RWPE2 (cell line): ENCODE measurements around the gene SNX30.

Source experiments
- ATAC-seq: fragments of 200-7000 bp; cut with Tn5 transposase; 3 replicates; pipeline ENCODE4 v1.9.1; 2021; ENCODE audit warnings: low read depth
- DNase-seq: peaks from one replicate; pipeline ENCODE4 v3.0.0-alpha.2; 2020; ENCODE audit warnings: low spot score
- H3K27ac ChIP-seq: fragments of 450-650 bp; 2 replicates; pipeline ENCODE4 v1.5.1; 2017; ENCODE audit warnings: mild to moderate bottlenecking; ENCODE audit not compliant: poor library complexity, severe bottlenecking
- H3K27me3 ChIP-seq: fragments of 250-450 bp; sonication (Bioruptor Pico); 2 replicates; pipeline ENCODE4 v1.5.1; 2021; ENCODE audit warnings: mild to moderate bottlenecking, moderate library complexity; ENCODE audit not compliant: insufficient read depth, poor library complexity, severe bottlenecking
- H3K36me3 ChIP-seq: fragments of 250-450 bp; sonication (Bioruptor Pico); 2 replicates; pipeline ENCODE4 v1.5.1; 2020; ENCODE audit warnings: low read depth, mild to moderate bottlenecking, moderate library complexity
- H3K4me1 ChIP-seq: fragments of 250-450 bp; sonication (Bioruptor Pico); 2 replicates; pipeline ENCODE4 v1.5.1; 2021; ENCODE audit warnings: mild to moderate bottlenecking, moderate library complexity; ENCODE audit not compliant: insufficient read depth, poor library complexity, severe bottlenecking
- H3K4me3 ChIP-seq: fragments of 250-450 bp; sonication (Bioruptor Pico); 2 replicates; pipeline ENCODE4 v1.5.1; 2021; ENCODE audit warnings: mild to moderate bottlenecking, moderate library complexity; ENCODE audit not compliant: severe bottlenecking
- H3K9me3 ChIP-seq: fragments of 250-450 bp; sonication (Bioruptor Pico); 2 replicates; pipeline ENCODE4 v1.5.1; 2021; ENCODE audit warnings: mild to moderate bottlenecking, moderate library complexity; ENCODE audit not compliant: severe bottlenecking
- CTCF ChIP-seq: fragments of 450-650 bp; IDR thresholded peaks from one replicate; pipeline ENCODE4 v1.5.1; 2017; ENCODE audit warnings: mild to moderate bottlenecking, moderate library complexity; ENCODE audit not compliant: poor library complexity, severe bottlenecking

The SNX30 gene

GRCh38 chr9:112777914-112778313 lies 27.4 kb downstream of the SNX30 start:
- Histone ChIP-seq H3K9me3 (no peaks in the 10 kb centered on the region), H3K27me3 (no peaks in the 10 kb centered on the region), H3K4me3 (no peak overlapping the region), H3K27ac (no peak overlapping the region), H3K36me3 (no peaks in the 10 kb centered on the region), H3K4me1 (no peaks in the 10 kb centered on the region)
- DNase-seq (no peak), ATAC-seq (no peak)
- no peak for TF ChIP-seq CTCF

- no peak for TF ChIP-seq CTCF
- ATAC-seq, result no peak
Observed at GRCh38 chr9:112780450-112781036, 30.0 kb downstream of the SNX30 start.

GRCh38 chr9:112782218-112782617 lies 31.7 kb downstream of the SNX30 start:
- Histone ChIP-seq H3K27ac (no peak overlapping the region), H3K27me3 (no peaks in the 10 kb centered on the region), H3K9me3 (no peaks in the 10 kb centered on the region), H3K36me3 (no peaks in the 10 kb centered on the region), H3K4me3 (no peak overlapping the region), H3K4me1 (no peaks in the 10 kb centered on the region)
- ATAC-seq (no peak), DNase-seq (no peak)
- TF ChIP-seq CTCF, result no peak

More at GRCh38 chr9:112780450-112781036, 30.0 kb downstream of the SNX30 start:
- no peaks in the 10 kb centered on the region for H3K4me1 ChIP-seq
- H3K27me3 ChIP-seq, result no peaks in the 10 kb centered on the region
- no peaks in the 10 kb centered on the region for H3K36me3 ChIP-seq
- DNase-seq, result no peak
- H3K27ac ChIP-seq, result no peak overlapping the region
- H3K9me3 ChIP-seq, result no peaks in the 10 kb centered on the region
- no peak overlapping the region for H3K4me3 ChIP-seq

DNA sequence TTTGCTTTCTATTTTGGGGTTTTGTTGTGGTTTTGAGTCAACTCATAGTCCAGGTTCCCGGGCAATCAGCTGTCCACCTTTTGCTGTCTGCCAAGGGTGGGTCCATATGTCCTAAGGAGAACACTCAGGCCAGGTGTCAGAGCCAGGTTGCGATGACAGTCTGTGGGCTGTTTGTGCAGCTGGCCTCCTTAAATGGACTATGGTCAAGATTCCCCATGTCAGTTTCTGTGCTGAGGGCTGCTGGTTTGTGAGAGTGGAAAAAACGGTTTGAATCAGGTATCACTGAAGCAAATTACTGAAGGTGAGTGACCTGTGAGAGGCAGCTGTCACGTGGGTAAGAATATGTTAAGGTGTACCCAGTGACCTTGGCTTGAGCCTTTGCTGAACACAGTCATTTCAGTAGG lies 33.0 kb downstream of the SNX30 start:
- H3K27me3 ChIP-seq, result no peaks in the 10 kb centered on the region
- H3K9me3 ChIP-seq, result no peaks in the 10 kb centered on the region
- DNase-seq (no peak), ATAC-seq (no peak)
- H3K4me1 ChIP-seq, result no peaks in the 10 kb centered on the region
- no peaks in the 10 kb centered on the region for H3K36me3 ChIP-seq
- H3K4me3 ChIP-seq, result no peak overlapping the region
- H3K27ac ChIP-seq, result no peak overlapping the region
- TF ChIP-seq CTCF, result no peak

GRCh38 chr9:112784020-112784785 lies 33.6 kb downstream of the SNX30 start:
- no peaks in the 10 kb centered on the region for H3K9me3 ChIP-seq
- H3K4me3 ChIP-seq, result no peak overlapping the region
- ATAC-seq (no peak), DNase-seq (no peak)
- no peaks in the 10 kb centered on the region for H3K36me3 ChIP-seq
- no peaks in the 10 kb centered on the region for H3K27me3 ChIP-seq
- TF ChIP-seq CTCF, result no peak
- no peak overlapping the region for H3K27ac ChIP-seq
- no peaks in the 10 kb centered on the region for H3K4me1 ChIP-seq
